Kidney epithelial cell (primary cell): ENCODE measurements around the gene NDUFB3. TPM values are rescaled to one million over a fixed set of nuclear protein-coding genes. Genes with fewer than 3 reads are reported as not detected.

Source experiments
- DNase-seq: peaks from one replicate; pipeline ENCODE4 v3.0.0-alpha.2; 2010; ENCODE audit warnings: low read depth
- H3K27me3 ChIP-seq: 2 replicates; pipeline ENCODE4 v1.6.0; 2011; ENCODE audit warnings: low read length; ENCODE audit not compliant: control insufficient read depth, insufficient read depth
- H3K36me3 ChIP-seq: 2 replicates; pipeline ENCODE4 v1.5.1; 2011; ENCODE audit warnings: low read length; ENCODE audit not compliant: control insufficient read depth, insufficient read depth
- H3K4me3 ChIP-seq: 2 replicates; pipeline ENCODE4 v1.5.1; 2011; ENCODE audit warnings: low read depth, mild to moderate bottlenecking, control low read depth, low read length
- total RNA-seq: library from RNA; depleted of rRNA; stranded (reverse); fragments of >200 nt; gene quantifications from 2 replicates; pipeline ENCODE4 v1.2.3, GENCODE V29; 2015
- TF ChIP-seq, protein P1 (sequence below): IDR thresholded peaks from 2 replicates; pipeline ENCODE4 v1.5.1; 2011; ENCODE audit warnings: mild to moderate bottlenecking, moderate library complexity, low read length, control low read depth, inconsistent platforms; ENCODE audit not compliant: insufficient read depth, poor library complexity, severe bottlenecking

The NDUFB3 gene
- total RNA-seq, 1 donor from 2014 or later, result 59.0 TPM

DNA sequence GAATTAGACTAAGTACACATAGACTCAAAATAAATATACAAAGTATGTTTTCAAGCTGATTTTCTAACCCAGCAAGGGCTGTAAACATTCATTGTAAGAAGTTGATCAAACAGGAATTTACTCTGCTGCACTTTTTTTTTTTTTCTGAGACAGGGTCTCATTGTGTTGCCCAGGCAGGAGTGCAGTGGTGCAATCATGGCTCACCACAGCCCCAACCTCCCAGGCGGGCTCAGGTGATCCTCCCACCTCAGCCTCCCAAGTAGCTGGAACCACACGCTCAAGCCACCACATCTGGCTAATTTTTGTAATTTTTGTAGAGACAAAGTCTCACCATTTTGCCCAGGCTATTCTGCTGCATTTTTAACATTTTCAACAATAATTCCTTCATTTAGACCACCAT lies 35.8 kb downstream of the NDUFB3 start:
- TF ChIP-seq, protein P1, sequence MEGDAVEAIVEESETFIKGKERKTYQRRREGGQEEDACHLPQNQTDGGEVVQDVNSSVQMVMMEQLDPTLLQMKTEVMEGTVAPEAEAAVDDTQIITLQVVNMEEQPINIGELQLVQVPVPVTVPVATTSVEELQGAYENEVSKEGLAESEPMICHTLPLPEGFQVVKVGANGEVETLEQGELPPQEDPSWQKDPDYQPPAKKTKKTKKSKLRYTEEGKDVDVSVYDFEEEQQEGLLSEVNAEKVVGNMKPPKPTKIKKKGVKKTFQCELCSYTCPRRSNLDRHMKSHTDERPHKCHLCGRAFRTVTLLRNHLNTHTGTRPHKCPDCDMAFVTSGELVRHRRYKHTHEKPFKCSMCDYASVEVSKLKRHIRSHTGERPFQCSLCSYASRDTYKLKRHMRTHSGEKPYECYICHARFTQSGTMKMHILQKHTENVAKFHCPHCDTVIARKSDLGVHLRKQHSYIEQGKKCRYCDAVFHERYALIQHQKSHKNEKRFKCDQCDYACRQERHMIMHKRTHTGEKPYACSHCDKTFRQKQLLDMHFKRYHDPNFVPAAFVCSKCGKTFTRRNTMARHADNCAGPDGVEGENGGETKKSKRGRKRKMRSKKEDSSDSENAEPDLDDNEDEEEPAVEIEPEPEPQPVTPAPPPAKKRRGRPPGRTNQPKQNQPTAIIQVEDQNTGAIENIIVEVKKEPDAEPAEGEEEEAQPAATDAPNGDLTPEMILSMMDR, result no peak
- no peak for DNase-seq
- Histone ChIP-seq H3K27me3 (no peaks in the 10 kb centered on the region), H3K36me3 (no peaks in the 10 kb centered on the region), H3K4me3 (no peak overlapping the region)

GRCh38 chr2:201108341-201108740 lies 36.5 kb downstream of the NDUFB3 start:
- Histone ChIP-seq H3K4me3 (no peak overlapping the region), H3K36me3 (no peaks in the 10 kb centered on the region), H3K27me3 (no peaks in the 10 kb centered on the region)
- TF ChIP-seq, protein P1, result no peak
- DNase-seq, result no peak

DNA sequence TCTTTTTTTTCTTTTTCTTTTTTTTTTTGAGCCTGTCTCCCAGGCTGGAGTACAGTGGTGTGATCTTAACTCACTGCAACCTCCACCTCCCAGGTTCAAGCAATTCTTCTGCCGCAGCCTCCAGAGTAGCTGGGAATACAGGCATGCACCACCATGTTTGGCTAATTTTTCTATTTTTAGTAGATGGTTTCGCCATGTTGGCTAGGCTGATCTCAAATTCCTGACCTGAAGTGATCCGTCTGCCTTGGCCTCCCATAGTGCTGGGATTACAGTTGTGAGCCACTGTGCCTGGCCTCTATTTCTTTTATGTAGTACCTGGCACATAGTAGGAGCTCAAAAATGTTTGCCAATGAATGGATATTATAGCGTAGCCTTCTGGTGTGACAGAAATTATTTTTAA lies 37.4 kb downstream of the NDUFB3 start:
- Histone ChIP-seq H3K4me3 (no peak overlapping the region), H3K27me3 (no peaks in the 10 kb centered on the region), H3K36me3 (no peaks in the 10 kb centered on the region)
- TF ChIP-seq, protein P1, result no peak
- no peak for DNase-seq

DNA sequence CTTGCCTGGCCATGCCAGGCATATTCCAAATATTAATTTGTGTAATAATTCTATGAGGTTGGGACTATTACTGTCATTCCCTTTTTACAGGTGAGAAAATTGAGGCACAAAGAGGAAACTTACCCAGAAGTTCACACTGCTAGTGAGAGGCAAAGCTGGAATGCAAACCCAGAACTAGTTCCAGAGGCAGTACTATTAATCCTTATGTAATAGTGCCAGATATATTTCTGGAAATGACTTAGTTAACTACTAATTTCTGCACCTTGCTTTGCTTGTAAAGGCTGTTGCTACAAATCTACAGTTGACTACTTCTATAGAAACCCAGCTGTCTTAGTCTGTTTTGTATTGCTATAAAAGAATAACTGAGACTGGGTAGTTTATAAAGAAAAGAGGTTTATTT lies 38.8 kb downstream of the NDUFB3 start:
- Histone ChIP-seq H3K36me3 (no peaks in the 10 kb centered on the region), H3K27me3 (no peaks in the 10 kb centered on the region), H3K4me3 (no peak overlapping the region)
- DNase-seq, result no peak
- TF ChIP-seq, protein P1, result no peak

DNA sequence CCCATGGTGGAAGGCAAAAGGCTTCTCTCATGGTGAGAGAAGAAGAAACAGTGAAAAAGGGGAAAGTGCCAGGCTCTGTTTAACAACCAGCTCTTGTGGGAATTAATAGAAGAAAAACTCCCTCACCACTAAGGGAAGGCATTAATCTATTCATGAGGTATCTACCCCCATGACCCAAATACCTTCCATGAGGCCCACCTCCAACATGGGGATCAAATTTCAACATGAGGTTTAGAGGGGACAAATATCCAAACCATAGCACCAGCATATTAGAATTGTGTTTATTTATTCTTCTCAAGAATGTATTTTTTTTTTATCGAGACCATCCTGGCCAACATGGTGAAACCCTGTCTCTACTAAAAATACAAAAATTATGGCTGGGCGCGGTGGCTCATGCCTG lies 39.3 kb downstream of the NDUFB3 start:
- no peak for DNase-seq
- Histone ChIP-seq H3K4me3 (no peak overlapping the region), H3K27me3 (no peaks in the 10 kb centered on the region), H3K36me3 (no peaks in the 10 kb centered on the region)
- TF ChIP-seq, protein P1, result no peak

DNA sequence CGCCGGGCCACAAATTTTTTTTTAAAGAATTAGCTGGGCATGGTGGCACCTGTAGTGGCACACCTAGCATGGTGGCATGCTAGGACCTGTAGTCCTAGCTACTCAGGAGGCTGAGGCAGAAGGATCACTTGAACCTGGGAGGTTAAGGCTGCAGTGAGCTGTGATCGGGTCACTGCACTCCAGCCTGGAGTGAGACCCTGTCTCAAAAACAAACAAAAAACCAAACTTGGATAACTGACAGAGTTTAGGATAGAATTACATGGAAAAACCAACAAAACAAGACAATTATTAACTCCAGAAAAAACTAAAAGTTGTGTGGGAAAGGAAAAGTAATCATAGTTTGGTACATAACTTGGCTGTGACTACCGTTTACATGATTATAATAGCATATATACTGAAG lies 42.5 kb downstream of the NDUFB3 start:
- TF ChIP-seq, protein P1, result no peak
- Histone ChIP-seq H3K27me3 (no peaks in the 10 kb centered on the region), H3K4me3 (no peak overlapping the region), H3K36me3 (no peaks in the 10 kb centered on the region)
- no peak for DNase-seq
